Fibroblast of skin of scalp (primary cell): ENCODE results near the gene ACAN.

Experiments used
- DNase-seq: peaks from one replicate; pipeline ENCODE4 v3.0.0-alpha.2; 2013

Gene ACAN

GRCh38 chr15:88878720-88879184, 75.5 kb downstream of the ACAN start:
- DNase-seq = peak; percentile 66

- no peak for DNase-seq
Observed at GRCh38 chr15:88880944-88881740, 77.9 kb downstream of the ACAN start.

GRCh38 chr15:88881775-88882174, 78.5 kb downstream of the ACAN start:
- peak; percentile 82 for DNase-seq

GRCh38 chr15:88882785-88883184, 79.5 kb downstream of the ACAN start:
- peak; percentile 71 for DNase-seq

DNA sequence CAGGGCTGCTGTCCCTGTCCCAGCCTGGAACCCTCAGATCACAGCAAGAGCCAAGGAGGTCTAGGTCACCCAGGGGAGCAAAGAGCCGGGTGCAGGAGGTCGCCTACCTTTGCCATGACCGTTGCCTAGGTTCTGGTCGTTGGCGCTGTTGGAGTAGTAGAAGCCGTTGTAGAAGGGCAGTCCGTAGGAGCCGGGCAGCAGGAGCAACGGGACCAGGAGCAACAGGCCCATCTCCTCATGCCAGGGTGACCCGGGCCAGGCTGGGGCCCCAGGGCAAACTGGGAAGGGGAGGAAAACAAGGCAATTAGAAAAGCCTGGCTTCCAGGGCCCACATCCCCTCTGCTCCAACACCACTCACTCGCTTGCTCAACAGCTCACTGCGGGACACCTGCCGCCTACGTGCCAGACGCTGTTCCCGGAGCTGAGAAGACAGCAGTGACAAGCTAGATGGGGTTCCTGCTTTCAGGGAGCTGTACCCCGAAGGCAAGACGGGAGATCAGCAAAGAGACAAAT, 83.9 kb downstream of the ACAN start:
- no peak for DNase-seq

DNA sequence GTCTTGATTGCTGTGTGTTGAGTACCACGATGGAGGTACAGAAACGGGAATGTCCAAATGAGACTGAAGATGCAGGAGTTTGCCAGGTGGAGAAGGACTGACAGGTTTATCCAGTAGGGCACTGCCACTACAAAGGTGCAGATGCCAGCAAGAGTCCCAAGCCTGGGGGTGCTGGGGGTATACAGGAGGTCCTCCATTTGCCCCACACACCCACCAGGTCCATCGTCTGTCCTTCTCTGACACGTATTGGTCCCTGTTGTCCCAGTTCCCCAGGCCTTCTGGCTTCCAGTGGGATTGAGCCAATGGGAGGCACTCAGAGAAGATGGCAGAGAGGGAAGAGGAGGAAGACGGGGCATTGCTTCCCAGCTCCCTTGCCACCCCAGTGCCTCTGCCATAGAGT, 85.5 kb downstream of the ACAN start:
- no peak for DNase-seq

DNA sequence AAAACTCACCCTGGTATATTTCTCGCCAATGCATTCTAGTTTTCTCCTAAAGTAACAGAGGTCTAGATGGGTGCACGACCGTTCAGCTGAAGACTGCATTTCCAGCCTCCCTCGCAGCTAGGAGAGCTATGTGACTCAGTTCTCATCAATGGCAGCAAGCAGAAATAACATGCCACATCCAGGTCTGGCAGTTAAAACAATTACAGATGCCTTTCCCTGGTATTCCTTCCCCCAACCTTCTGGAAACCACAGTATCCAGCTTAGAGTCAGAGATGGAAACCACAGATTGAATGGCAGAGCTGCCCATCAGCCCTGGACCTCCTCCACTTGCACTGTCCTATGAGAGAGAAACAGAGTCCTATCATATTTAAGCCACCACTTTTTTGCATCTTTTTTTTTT, 87.3 kb downstream of the ACAN start:
- peak; percentile 71 for DNase-seq

- no peak for DNase-seq
Observed at GRCh38 chr15:88891540-88892254, 88.5 kb downstream of the ACAN start.

- peak; percentile 38 for DNase-seq
Observed at GRCh38 chr15:88894348-88894818, 91.1 kb downstream of the ACAN start.

GRCh38 chr15:88894819-88895767, 91.9 kb downstream of the ACAN start, which contains the start of gene HAPLN3:
Gene HAPLN3 (minus strand): TSS chr15:88895544. CDS start chr15:88887298, 8,246 bp downstream.
- peak; percentile 52 for DNase-seq

DNA sequence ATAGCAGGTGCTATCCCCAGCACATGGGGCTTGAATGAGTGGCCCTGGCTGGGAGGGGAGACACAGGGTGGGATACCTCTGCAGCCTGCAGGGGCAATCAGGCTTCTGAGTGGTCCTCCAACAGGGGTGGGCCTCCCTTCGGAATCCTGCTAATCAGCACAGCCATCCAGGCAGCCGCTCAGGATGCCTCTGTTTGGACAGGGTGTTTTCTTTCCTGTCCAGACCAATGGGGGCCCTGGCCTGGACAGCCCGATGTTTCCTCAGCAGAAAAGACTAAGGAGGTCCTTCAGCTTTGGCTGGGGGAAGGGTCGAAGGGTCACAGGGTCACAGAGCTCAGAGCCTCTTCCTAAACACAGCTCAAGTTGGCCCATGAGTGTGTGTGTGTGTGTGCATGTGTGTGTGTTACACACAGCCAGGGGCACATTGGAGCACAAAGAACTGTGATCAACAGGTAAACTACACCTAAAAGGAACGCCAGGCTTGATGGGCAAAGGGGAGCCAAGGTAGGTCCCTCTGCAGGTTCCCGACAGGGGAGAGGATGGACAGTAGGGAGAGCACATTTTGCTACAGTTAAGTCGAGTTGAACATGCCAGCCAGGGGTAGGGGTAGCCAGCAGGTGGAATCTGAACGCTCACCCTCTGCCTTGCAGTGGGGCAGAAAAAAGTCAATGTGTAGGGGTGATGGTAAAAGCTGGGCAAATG, 93.2 kb downstream of the ACAN start:
- DNase-seq = no peak

DNA sequence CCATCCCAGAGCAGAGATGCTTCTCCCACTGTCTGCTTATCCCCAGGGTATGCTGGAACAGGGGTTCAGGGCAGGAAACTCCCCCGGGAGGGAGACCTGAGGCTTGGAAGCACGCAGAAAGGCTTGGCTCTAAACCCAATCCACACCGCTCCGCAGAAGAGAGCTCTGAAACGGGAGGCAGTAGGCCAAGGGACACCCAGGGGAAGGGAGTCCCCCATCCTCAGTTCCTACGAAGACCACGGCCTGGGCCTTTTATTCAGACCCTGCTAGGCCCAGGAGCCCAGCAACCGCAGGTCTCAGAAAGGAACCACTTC, 93.9 kb downstream of the ACAN start:
- no peak for DNase-seq

DNA sequence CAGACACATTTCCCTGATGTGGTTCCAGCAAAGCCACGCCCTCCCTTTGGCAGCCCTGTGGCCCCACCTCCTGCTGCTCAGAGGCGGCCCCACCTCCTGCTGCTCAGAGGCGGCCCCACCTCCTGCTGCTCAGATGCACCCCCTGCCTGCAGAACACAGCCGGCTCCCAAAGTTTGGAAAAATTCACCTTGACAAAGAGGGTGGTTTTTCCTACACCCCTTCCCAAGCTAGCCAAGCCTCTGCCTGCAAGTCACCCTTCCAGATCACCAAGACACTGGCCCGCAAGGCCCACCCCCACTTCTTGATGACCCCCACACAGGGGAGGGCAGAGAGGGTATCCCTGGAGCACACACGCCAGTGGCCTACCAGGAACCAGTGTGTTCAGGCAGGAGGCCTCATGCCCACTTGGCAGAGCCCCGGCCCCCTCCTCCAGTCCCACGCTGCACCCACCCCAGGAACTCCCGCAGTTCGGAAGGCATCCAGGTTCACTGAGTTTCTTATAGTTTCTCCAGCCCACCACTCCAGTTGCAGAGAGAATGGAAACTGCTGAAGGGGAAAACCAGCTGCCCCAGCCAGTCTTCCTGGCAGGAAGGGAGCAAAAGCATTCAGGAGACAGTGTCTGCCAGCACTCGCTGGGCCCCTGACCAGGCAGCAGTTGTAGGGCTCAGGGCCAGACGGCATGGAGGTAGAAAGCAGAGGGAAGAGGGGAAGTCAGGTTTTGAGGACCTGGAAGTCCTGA, 94.4 kb downstream of the ACAN start:
- peak; percentile 84 for DNase-seq

- no peak for DNase-seq
Observed at GRCh38 chr15:88898736-88899135, 95.5 kb downstream of the ACAN start.

DNA sequence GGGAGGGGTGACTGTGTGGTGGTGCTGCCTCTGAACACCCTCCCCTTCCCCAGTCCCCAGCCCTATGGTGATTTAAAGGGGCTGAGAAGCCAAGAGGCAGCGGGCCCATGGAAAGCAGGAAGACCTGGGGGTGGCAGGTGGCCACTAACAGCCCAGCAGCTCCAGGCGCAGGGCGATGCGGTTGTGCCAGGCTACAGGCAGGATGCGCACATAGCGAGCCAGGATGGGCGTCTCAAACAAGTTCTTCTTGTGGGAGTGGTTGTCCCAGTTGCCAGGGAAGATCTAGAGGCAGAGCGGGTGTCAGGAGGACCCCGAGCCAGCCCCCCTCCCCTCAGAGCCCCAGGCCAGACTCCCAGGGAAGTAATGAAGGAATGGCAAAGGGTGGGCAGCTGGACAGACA, 96.0 kb downstream of the ACAN start:
- DNase-seq = no peak

DNA sequence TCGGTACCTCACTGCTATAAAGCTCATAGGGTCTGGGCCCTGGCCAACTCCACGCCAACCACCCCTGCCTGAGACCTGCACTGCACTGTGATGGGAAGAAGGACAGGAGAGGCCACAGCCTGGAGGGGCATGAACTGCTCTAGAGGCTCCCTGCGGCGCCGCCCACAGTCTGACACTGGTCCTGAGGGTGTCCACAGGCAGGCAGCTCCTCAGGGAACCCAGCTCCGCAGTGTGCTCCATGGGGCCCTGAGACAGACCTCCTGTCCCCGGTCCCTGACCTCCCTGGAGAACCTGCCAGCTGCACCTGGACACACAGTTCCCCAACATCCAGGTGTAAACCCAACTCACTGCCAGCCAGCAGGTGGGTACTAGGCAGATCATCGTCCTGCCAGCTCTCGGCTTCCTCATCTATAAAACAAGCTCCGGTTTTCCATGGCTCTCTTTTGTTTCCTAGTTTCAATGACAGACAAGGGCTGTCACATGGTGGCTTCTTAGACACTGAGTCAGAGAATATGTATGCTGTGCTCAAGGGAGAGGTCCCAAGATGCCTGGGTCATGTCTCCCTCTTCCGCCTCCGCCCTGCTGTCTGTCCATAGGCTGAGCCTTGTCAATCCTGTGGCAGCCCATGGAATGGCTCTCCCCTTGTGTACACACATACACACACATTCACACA, 97.2 kb downstream of the ACAN start:
- DNase-seq = peak; percentile 88

DNA sequence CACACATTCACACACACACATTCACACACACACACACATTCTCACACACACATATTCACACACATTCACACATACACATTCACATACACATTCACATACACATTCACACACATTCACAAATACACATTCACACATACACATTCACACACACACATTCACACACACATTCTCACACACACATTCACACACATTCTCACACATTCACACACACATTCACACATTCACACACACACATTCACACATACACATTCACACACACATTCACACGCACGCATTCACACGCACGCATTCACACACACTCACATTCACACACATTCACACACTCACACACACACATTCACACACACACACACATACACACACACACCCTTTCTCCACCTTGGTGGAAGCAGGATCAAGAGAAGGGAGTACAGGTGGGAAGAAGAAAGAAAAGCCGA, 97.8 kb downstream of the ACAN start:
- DNase-seq = no peak

GRCh38 chr15:88901508-88902220, 98.4 kb downstream of the ACAN start:
- DNase-seq = no peak

GRCh38 chr15:88902221-88902835, 99.1 kb downstream of the ACAN start:
- no peak for DNase-seq
